NOMO-1 treated with dmso at 0.1 percent for 144 hours (cell line): ENCODE data around the gene MAN2B1.
"Not testable (repeated sequence)": the region's sequence is repeated elsewhere in the genome, so short reads cannot be mapped to it uniquely, and the experiment has no call there.

Experiments used
- DNase-seq: peaks from one replicate; lab custom pipeline; 2025; ENCODE audit not compliant: unreplicated experiment; lab: John Stamatoyannopoulos, UW

The MAN2B1 gene

GRCh38 chr19:12623361-12624031, 43.0 kb downstream of the MAN2B1 start:
- no peak for DNase-seq

GRCh38 chr19:12621253-12622024, 45.1 kb downstream of the MAN2B1 start:
- not testable (repeated sequence) for DNase-seq

- DNase-seq = no peak
Observed at GRCh38 chr19:12617646-12618045, 48.9 kb downstream of the MAN2B1 start.

GRCh38 chr19:12611361-12611699, 55.2 kb downstream of the MAN2B1 start:
- DNase-seq = no peak

GRCh38 chr19:12610540-12611360, 55.8 kb downstream of the MAN2B1 start, which contains the start of the genes ZNF490 and ZNF791:
ZNF490 (minus strand) TSS chr19:12610813; CDS start chr19:12610680, 133 bp downstream.
ZNF791 (plus strand) TSS chr19:12610920; CDS start chr19:12611080, 160 bp downstream.
- DNase-seq = peak; percentile 96

- no peak for DNase-seq
Observed at GRCh38 chr19:12607631-12608030, 58.9 kb downstream of the MAN2B1 start.

GRCh38 chr19:12606796-12607195, 59.7 kb downstream of the MAN2B1 start:
- DNase-seq = no peak

- DNase-seq = no peak
Observed at GRCh38 chr19:12603714-12604113, 62.8 kb downstream of the MAN2B1 start.

GRCh38 chr19:12597594-12597993, 68.9 kb downstream of the MAN2B1 start:
- no peak for DNase-seq

- no peak for DNase-seq
Observed at GRCh38 chr19:12596927-12597548, 69.5 kb downstream of the MAN2B1 start.
